ENCODE data around the gene LIG3. TPM values are rescaled to one million over a fixed set of nuclear protein-coding genes. Genes with fewer than 3 reads are reported as not detected.

LIG3 gene
- total and polyA plus RNA-seq, 2 of the 4 experiments (the other 2 are of a cell fraction) = 36.4 to 41.9 TPM

DNA sequence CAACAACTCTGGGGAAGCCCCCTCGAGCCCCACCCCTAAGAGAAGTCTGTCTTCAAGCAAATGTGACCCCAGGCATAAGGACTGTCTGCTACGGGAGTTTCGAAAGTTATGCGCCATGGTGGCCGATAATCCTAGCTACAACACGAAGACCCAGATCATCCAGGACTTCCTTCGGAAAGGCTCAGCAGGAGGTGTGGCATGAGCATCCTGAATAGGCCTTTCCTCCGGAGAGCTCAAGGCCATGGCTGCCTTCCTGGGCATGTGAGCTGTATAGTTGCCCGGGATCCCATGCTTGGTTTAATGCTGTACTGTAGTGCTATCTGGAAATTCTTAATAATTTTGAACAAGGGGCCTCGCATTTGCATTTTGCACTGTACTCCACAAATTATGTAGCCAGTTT is 9.2 kb downstream of the LIG3 start:
- no peak overlapping the region for H4K91ac ChIP-seq (ENCODE audit: insufficient read depth, low read depth, low read length)
- H3K9me1 ChIP-seq (ENCODE audit: insufficient read depth, low read length) = peaks cover 10% of the 10 kb centered on the region
- in situ Hi-C loops (cut with MboI; ENCODE audit: low sequenced_read_pairs) = loop anchor here (25.0 kb wide), 1 partner anchor 598 kb away; the partner anchor contains the start of genes AP2B1 and PEX12
- no peak for TF ChIP-seq CHD1 (IDR thresholded peaks at IDR 0.05; ENCODE audit: low read depth, low read length)
- no peak for TF ChIP-seq BHLHE40 (IDR thresholded peaks at IDR 0.05; ENCODE audit: low read depth, low read length)
- TF ChIP-seq, protein P1, sequence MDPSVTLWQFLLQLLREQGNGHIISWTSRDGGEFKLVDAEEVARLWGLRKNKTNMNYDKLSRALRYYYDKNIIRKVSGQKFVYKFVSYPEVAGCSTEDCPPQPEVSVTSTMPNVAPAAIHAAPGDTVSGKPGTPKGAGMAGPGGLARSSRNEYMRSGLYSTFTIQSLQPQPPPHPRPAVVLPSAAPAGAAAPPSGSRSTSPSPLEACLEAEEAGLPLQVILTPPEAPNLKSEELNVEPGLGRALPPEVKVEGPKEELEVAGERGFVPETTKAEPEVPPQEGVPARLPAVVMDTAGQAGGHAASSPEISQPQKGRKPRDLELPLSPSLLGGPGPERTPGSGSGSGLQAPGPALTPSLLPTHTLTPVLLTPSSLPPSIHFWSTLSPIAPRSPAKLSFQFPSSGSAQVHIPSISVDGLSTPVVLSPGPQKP (IDR thresholded peaks at IDR 0.05; ENCODE audit: borderline replicate concordance, low read depth, low read length) = no peak
- TF ChIP-seq MAFK (IDR thresholded peaks at IDR 0.05; ENCODE audit: low read depth, low read length) = no peak
- TF ChIP-seq MAZ (IDR thresholded peaks at IDR 0.05; ENCODE audit: borderline replicate concordance, low read depth, low read length) = no peak
- no peak for TF ChIP-seq POLR2A (IDR thresholded peaks at IDR 0.05; ENCODE audit: low read depth, low read length)
- TF ChIP-seq, protein P2, sequence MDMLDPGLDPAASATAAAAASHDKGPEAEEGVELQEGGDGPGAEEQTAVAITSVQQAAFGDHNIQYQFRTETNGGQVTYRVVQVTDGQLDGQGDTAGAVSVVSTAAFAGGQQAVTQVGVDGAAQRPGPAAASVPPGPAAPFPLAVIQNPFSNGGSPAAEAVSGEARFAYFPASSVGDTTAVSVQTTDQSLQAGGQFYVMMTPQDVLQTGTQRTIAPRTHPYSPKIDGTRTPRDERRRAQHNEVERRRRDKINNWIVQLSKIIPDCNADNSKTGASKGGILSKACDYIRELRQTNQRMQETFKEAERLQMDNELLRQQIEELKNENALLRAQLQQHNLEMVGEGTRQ (IDR thresholded peaks at IDR 0.05; ENCODE audit: low read depth, low read length) = no peak
- TF ChIP-seq RAD21 (IDR thresholded peaks at IDR 0.05; ENCODE audit: low read length) = no peak
- TF ChIP-seq SMC3 (IDR thresholded peaks at IDR 0.05; ENCODE audit: low read depth, low read length) = no peak
- no peak for TF ChIP-seq RCOR1 (IDR thresholded peaks at IDR 0.05; ENCODE audit: insufficient replicate concordance, low read length)
- H2AK9ac ChIP-seq (replicated peaks; ENCODE audit: low read depth, low read length, poor library complexity) = no peak overlapping the region
- H3K4ac ChIP-seq (ENCODE audit: low read depth, low read length) = no peak overlapping the region
- no peak overlapping the region for H3K23ac ChIP-seq (ENCODE audit: low read depth, low read length)
- ATAC-seq (ENCODE audit: low read depth) (no peak), DNase-seq (no peak)
- no peaks in the 10 kb centered on the region for H3K9me3 ChIP-seq (ENCODE audit: control insufficient read depth, insufficient read depth, low read length)
- no peak overlapping the region for H3K4me2 ChIP-seq (ENCODE audit: low read depth, low read length)
- H3K56ac ChIP-seq (ENCODE audit: extremely low read depth, insufficient read depth, low read length) = no peak overlapping the region
- H3K4me1 ChIP-seq (ENCODE audit: control insufficient read depth, insufficient read depth, low read length) = no peaks in the 10 kb centered on the region
- no peak overlapping the region for H3K14ac ChIP-seq (replicated peaks; ENCODE audit: low read depth, low read length)
- H4K20me1 ChIP-seq (ENCODE audit: insufficient read depth, low read length) = no peaks in the 10 kb centered on the region
- H3K4me3 ChIP-seq (ENCODE audit: insufficient read depth, low read depth, low read length) = no peak overlapping the region
- WGBS, 2 experiments (ENCODE audit: extremely low coverage in 2 of 2, insufficient read length in 1 of 2) = no CpG with 5 or more reads among the region's 10 CpGs
- H4K5ac ChIP-seq (ENCODE audit: low read depth, low read length) = no peak overlapping the region
- H3K18ac ChIP-seq (ENCODE audit: low read depth, low read length) = no peak overlapping the region
- POLR2A ChIA-PET (ENCODE audit: unreplicated experiment) = no interaction called here
- intact Hi-C loops (cut with micrococcal nuclease) = no loop called here
- no peak overlapping the region for H4K8ac ChIP-seq (ENCODE audit: low read depth in 2 of 2, low read length in 2 of 2)
- H2AK5ac ChIP-seq (ENCODE audit: low read depth, low read length) = no peak overlapping the region
- no peak overlapping the region for H2BK120ac ChIP-seq (ENCODE audit: low read depth, low read length)
- H2AFZ ChIP-seq (replicated peaks; ENCODE audit: low read length, poor library complexity) = no peak overlapping the region
- no peak overlapping the region for H3K9ac ChIP-seq (ENCODE audit: low read depth, low read length)
- no TSS peak for BruUV-seq (replicated peaks)
- no peak overlapping the region for H2BK5ac ChIP-seq (ENCODE audit: low read depth, low read length, poor library complexity, severe bottlenecking)
- dilution Hi-C loops (cut with HindIII; ENCODE audit: low sequenced_read_pairs, unreplicated experiment) = no loop called here
- H3K79me1 ChIP-seq (ENCODE audit: low read depth in 1 of 2, low read length in 2 of 2) = peaks cover 7 to 13% of the 10 kb centered on the region in 2 experiments; a peak in 3 of 4 replicates
- H2BK15ac ChIP-seq (ENCODE audit: low read depth, low read length) = no peak overlapping the region
- no peaks in the 10 kb centered on the region for H3K27me3 ChIP-seq (ENCODE audit: control insufficient read depth, insufficient read depth, low read length)
- CTCF ChIA-PET = no interaction called here
- no peak overlapping the region for H3K27ac ChIP-seq (ENCODE audit: insufficient read depth, low read length)
- H2BK20ac ChIP-seq (ENCODE audit: low read depth, low read length) = no peak overlapping the region
- H3K36me3 ChIP-seq (ENCODE audit: control insufficient read depth, insufficient read depth, low read length) = peaks cover 35% of the 10 kb centered on the region
